Peyer's patch (tissue), 4 donors: Measurements from ENCODE around the gene ZNF578.
"Not testable (repeated sequence)": the region's sequence is repeated elsewhere in the genome, so short reads cannot be mapped to it uniquely, and the experiment has no call there.

Source experiments
- POLR2A ChIP-seq, 2 donors: fragments of 450-650 bp; IDR thresholded peaks; one replicate each; pipeline ENCODE4 v1.5.1; 2017; ENCODE audit warnings: antibody characterized with exemption in 2 of 2, mild to moderate bottlenecking in 2 of 2, moderate library complexity in 2 of 2
- TF ChIP-seq, protein P1 (sequence below), 6 experiments: fragments of 450-650 bp in 4 of 6; fragments of 200-600 bp in 2 of 6; sonication (generic) in 1 of 6; IDR thresholded peaks; one replicate each; pipeline ENCODE4 v1.5.1; 2017 to 2019; ENCODE audit warnings: antibody characterized with exemption in 6 of 6, mild to moderate bottlenecking in 3 of 6, moderate library complexity in 1 of 6

DNA sequence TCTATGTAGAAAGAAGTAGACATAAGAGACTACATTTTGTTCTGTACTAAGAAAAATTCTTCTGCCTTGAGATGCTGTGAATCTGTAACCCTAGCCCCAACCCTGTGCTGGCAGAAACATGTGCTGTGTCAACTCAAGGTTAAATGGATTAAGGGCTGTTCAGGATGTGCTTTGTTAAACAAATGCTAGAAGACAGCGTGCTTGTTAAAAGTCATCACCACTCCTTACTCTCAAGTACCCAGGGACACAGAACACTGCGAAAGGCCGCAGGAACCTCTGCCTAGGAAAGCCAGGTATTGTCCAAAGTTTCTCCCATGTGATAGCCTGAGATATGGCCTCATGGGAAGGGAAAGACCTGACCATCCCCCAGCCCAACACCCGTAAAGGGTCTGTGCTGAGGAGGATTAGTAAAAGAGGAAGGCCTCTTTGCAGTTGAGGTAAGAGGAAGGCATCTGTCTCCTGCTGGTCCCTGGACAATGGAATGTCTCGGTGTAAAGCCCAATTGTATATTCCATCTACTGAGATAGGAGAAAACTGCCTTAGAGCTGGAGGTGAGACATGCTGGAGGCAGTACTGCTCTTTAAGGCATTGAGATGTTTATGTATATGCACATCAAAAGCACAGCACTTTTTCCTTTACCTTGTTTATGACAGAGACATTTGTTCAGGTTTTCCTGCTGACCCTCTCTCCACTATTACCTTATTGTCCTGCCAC lies 105.5 kb downstream of the ZNF578 start:
- TF ChIP-seq POLR2A (IDR thresholded peaks at IDR 0.05), result not testable (repeated sequence)
- TF ChIP-seq, protein P1, sequence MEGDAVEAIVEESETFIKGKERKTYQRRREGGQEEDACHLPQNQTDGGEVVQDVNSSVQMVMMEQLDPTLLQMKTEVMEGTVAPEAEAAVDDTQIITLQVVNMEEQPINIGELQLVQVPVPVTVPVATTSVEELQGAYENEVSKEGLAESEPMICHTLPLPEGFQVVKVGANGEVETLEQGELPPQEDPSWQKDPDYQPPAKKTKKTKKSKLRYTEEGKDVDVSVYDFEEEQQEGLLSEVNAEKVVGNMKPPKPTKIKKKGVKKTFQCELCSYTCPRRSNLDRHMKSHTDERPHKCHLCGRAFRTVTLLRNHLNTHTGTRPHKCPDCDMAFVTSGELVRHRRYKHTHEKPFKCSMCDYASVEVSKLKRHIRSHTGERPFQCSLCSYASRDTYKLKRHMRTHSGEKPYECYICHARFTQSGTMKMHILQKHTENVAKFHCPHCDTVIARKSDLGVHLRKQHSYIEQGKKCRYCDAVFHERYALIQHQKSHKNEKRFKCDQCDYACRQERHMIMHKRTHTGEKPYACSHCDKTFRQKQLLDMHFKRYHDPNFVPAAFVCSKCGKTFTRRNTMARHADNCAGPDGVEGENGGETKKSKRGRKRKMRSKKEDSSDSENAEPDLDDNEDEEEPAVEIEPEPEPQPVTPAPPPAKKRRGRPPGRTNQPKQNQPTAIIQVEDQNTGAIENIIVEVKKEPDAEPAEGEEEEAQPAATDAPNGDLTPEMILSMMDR (IDR thresholded peaks at IDR 0.05), result not testable (repeated sequence)
